ENCODE measurements around the gene RPGR.

Gene RPGR

DNA sequence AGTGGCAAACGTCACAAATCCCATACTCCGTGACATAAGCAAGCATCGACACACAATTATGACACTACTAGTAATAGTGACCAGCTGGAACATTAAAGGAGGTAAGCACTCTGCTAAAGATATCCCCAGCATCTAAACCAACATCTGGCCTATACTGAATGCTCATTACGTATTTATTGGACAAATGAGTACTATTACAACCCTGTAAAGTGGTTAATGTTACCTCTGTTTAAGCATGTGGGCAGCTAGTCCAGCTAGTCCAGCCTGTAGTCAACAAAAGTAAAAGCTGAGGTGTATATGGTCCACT is 419 bp upstream of the RPGR start:
- DNase-seq (ENCODE audit: low read depth in 2 of 2) = no peak

DNA sequence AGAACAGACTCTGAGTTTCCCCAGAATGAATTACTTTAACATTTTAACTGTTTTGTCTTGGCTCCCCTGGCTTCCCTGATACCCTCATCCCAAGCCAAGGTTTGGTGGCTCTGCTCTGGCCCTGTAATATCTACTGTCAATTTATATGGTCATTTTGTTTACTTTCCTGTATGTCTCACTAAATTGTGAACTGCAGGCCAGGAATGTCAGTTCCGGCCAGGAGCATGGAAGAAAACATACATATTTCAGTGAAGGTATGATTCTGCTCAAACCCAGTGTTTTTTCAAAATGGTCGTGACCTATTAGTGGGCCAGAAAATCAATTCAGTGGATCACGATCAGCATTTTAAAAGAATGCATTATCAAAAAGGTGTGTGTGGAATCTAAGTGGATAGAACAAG is 1.2 kb downstream of the RPGR start:
- DNase-seq (ENCODE audit: low read depth in 2 of 2) = no peak

DNA sequence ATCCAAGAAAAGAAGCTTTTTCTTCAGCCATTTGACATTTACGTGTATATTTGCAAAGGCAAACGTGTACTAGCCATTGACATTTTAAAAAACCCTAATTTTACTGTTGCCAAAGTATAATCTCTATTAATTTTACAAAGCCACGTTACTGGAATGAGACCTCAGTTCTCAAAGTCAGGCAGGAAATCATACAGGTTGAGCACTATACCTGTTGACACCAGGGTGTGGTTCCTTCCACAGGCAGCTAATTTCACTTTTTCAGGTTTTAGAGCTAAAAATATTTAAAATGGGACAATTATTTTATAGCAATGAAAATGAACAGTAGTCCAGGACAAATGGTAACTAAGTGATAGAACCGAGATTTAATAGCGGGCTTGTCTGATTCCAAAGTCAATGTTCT is 6.5 kb downstream of the RPGR start:
- no peak for DNase-seq (ENCODE audit: low read depth in 2 of 2)

DNA sequence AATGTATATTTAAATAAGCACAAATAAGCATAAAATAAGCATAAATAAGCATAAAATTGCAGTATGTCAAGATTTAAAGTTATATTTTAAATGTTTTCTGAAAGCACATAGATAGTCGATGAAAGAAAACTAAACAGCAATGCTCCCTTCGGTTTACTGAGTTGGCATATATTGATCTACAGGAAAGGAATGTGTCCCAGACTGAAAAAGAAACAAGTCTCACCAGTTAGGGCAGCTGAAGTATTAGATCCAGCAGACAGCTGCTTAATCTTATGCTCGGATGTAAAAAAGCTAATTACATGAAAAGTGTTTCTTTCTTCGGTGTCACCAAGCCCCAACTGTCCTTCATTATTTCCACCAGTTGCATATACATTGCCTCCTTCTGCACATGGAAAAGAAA is 8.7 kb downstream of the RPGR start:
- no peak for DNase-seq (ENCODE audit: low read depth in 2 of 2)

DNA sequence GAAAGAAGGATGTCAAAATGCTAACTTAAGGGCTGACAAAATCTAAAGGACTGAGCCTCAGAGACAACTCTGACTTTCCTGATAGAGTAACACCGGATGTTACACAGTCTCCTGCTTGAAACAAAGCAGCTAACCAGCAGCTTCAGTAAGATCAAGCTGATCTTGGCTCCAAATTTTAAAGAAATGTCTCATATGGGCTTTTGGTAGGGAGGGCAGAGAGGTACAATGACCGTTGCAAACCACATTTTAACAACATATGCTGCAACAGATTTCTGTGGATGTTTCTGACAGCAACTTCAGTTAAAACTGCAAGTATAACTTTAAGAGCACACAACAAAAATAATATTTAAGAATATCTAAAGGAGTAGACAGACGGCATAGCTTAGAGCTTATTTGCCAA is 9.1 kb downstream of the RPGR start:
- DNase-seq (ENCODE audit: low read depth in 2 of 2) = no peak

DNA sequence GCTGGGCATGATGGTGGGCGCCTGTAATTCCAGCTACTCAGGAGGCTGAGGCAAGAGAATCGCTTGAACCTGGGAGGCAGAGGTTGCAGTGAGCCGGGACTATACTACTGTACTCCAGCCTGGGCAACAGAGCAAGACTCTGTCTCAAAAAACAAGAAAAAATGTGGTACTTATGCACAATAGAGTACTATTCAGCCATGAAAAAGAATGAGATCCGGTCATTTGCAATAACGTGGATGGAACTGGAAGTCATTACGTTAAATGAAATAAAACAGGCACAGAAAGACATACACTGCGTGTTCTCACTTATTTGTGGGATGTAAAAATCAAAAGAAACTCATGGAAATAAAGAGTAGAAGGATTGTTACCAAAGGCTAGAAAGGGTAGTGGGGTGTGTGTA is 12.1 kb downstream of the RPGR start:
- DNase-seq (ENCODE audit: low read depth in 2 of 2) = no peak

DNA sequence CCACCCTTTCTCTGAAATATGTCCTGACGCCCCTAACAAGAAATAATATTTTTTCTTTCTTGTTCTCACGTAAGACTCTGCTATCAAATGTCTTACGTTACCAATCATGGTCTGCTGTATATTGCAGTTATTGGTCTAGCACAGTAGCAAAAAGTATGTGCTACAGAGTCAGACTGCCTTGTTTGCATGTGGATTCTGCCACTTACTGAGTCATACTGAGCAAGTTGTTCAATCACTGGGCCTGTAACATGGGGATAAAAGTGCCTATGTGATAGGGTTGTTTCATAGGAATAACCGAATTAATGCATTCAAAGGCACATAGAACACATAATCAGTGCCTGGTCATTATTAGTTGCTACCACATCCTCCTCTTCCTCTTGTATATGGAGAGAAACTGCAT is 14.1 kb downstream of the RPGR start:
- no peak for DNase-seq (ENCODE audit: low read depth in 2 of 2)

DNA sequence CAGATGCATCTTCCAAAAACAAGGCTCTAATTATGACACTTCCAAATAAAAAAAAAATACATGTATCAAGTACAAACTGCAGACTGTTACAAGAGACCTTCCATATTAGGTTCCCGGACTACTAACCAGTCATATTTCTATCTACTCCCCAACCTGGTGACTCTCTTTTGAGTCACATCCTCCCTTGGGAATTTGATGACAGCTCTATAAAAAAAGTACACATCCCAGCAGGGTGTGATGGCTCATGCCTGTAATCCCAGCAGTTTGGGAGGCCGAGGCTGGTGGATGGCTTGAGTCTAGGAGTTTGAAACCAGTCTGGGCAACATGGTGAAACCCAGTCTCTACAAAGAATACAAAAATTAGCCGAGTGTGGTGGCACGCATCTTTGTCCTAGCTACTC is 14.9 kb downstream of the RPGR start:
- DNase-seq (ENCODE audit: low read depth in 2 of 2) = no peak

DNA sequence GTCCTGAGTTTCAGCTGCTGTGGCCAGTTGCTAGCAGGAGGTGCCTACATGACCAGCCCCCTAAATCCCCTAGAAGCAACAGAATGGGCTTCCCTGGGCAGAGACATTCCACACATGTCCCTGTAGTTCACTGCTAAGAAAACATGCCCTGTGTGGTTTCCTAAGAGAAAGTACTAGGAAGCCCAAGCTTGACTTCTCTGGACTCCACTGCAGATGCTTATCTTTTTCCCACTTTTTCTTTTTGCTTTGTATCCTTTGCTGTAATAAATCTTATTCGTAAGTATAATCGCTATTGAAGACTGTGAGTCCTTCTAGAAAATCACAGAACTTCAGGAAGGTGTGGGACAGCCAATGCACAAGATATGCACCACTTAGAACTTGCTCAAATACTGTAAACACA is 15.6 kb downstream of the RPGR start:
- no peak for DNase-seq (ENCODE audit: low read depth in 2 of 2)

DNA sequence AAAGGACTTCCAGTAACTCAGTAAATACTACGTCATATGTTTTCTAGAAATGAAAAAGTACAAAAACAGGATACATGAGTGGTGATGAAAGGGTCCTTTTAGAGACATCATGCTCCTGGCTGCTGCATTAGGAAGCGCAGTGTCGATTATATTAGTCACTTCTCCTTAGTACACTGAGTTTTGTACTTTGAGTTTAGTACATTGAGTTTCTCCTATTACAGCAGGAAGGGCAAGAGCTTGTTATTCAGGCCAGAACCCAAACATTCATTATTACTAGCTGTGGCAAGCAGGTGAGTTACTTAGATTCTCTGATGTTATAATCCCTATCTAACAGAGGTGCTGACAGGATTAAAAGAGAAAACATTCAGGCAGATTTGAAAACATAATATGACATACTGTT is 21.3 kb downstream of the RPGR start:
- DNase-seq (ENCODE audit: low read depth in 2 of 2) = no peak

DNA sequence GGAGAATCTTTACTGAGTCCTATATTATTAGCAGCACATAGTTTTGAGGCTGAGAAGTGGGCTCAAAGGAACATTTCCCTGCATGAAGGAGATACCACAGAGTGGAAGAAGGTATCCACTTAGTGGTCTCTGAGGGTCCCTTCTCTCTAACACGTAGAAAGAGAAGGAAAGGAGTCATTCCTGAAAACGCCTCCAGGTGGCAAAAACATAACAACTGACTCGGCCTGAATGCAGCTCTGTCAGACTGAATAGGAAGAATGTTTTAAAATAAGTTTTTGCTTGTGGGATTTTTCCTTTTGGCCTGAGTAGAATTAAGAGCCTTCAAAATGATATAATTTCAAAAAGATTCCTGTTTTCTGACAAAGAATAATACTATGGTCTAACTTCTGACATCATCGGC is 23.3 kb downstream of the RPGR start:
- no peak for DNase-seq (ENCODE audit: low read depth in 2 of 2)

DNA sequence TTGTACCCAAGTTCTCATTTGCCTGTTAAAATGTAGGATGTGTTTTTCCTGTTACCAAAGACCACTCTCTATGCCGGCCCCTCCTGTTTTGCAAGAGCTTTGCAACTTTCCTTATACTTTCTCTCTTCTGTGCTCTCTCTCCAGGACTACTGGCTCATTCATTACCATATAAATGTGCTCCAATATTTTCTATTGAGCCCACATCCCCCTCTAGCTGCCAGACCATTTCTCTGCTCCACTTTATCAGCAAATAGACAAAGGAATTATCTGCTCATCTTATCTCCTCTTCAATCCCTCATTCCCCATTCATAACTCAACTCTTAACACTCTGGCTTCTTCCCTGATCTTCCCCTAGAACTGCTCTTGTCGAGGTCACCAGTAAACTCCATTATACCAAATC is 33.6 kb downstream of the RPGR start:
- DNase-seq (ENCODE audit: low read depth in 2 of 2) = no peak

DNA sequence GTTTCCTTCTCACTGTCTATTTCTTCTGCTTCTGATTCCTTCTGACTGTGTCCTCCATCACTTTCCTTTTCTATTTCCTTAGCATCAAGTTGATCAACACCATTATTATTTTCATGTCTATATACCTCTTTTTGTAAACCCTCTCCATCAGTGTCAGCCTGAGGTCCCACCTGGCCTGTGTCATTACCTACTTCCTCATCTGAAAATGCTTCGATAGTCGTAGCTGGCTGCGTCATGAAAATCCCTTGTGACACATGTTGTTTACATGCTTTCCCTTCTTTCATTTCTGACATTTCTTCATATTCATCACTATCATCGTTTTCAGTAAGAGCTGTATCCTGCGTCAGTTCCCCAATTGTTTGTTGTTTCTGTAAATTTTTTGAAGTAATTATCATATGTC is 39.6 kb downstream of the RPGR start:
- DNase-seq (ENCODE audit: low read depth in 2 of 2) = no peak

DNA sequence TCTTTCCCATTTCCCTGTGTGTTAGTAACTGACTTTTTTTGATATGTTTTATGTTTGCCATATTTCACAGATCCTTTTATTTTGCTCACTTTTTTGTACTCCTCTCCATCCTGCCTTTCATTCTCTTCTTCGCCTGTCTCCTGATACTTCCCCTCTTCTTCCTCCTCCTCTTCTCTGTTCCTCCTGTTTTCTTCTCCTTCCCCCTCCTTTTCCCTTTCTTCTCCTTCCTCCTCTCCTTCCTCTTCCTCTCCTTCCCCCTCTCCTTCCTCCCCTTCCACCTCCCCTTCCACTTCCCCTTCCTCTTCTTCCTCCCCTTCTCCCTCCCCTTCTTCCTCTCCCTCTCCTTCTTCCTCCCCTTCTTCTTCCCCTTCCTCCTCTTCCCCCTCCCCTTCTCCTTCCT is 41.7 kb downstream of the RPGR start:
- no peak for DNase-seq (ENCODE audit: low read depth in 2 of 2)

DNA sequence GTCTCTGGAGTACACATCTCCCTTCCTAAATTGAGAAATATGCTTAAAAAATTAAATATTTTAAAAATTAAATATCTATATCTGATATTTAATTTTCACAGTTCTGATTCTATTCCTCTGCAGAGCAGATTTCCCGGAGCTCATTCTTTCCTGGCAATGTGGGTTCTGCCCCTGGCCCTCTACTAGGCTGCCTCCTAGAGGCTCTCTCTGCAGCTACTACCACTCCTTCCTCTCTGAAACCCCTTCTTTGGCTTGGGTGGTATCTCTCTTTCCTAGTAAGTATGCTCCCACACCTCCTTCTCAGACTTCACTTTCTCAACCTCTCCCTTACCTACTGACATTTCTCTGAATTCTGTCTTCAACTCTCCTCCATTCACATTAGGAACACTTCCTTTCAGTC is 45.3 kb downstream of the RPGR start:
- DNase-seq (ENCODE audit: low read depth in 2 of 2) = no peak

DNA sequence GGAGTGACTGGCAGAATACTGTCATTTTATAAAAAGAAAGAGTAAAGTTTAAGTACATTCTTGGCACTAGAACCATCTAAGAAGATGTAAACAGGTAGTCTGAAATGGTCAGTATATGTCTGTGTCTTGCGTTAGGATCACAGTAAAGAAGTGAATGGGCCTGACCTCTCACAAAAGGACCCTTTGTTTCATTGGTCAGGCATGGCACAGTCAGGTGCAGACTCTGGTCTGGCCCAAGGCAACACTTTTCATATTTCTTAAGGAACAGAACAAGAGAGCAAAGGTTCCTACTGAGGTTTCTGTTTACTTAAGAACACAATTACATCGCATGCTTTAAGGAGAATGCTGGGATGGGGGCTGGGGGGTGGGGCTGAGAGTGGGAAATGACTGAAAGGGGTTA is 48.1 kb downstream of the RPGR start:
- DNase-seq (ENCODE audit: low read depth in 2 of 2) = no peak

DNA sequence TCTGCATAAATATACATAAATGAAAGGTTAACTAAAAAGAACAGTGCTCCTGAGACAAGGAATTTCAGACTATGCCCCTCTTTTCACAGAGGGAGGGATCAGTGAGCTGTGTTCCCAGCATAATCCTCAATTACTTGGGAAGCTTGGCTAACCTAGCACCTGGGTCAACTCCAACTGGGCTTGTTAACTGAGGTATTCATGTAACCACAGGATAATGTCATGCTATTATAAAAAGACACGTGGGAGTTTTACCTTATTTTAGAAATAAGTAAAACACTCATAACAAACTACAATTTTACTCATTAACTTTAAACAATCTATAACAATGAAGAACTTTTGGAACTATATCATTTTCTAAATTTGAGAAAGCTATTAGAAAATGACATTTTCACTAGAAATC is 48.6 kb downstream of the RPGR start:
- DNase-seq (ENCODE audit: low read depth in 2 of 2) = no peak

DNA sequence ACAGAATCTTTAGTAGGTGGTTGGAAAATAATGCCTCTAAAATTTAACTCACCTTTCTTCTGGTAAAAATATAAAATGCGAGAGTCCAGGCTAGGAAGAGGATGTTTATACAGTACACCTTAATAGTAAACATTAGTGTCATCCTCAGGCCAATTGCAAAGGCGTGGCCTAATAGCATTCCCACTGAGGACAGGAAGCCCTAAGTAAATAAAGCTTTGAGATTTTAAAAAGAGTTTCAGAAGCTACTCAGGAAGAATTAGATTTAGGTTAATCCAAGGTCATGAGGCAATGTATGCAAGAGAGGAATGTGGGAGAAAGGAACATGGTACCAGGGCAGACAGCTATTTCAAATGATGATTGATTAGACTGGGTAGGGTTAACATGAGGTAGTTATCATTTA is 49.5 kb downstream of the RPGR start:
- DNase-seq (ENCODE audit: low read depth in 2 of 2) = no peak

DNA sequence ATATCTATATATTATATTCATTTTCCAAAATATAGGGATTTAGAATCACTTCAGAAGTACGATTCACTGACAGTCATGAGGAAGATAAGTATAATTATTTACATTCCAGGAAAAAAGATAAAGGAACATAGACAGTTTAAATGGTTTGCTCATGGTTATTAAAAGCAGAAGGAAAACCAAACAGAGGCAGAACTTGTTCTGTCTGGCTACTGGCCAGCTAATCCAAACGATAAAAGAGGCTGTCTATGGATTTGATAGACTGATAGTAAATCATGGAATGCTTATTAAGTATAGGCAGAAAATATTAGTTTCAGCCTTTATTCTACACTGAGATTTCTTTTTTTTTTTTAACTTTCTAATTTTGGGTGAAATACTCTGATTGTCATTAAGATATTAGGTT is 50.2 kb downstream of the RPGR start:
- DNase-seq (ENCODE audit: low read depth in 2 of 2) = no peak

DNA sequence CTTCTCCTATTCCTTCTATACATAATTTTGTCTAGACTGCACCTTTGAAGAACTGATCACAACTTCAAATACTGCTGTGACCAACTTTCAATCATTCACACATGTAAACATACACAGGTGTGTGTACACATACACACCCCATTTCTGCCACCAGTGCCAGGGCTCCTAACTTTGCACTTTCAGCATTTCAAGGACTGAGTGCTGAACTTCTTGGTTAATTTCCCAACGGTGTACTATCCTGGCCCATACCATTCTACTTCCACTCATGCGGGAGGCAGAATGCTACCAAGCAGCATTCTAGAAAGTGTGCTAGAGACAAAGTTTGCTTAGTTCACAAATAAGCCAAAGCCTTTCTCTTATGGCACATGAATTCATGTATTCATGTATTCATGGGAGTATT is 51.2 kb downstream of the RPGR start:
- no peak for DNase-seq (ENCODE audit: low read depth in 2 of 2)

DNA sequence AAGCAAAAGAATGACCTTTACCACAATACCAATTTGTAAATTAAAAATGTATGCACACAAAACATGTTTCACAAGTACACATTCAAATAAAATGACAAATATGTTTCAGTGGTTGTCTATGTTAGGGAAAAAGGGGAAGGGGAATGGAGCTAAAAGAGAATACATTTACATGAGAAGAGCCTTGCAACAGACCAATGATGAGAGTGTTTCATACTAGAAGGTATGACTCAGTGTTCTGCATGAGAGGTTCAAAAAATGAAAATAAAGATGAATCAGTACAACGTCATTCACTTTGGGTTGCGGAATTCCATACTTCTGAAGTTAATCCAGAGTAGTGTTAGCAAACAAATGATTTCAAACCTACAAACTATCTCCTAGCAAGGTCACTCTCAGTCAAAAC is 51.7 kb downstream of the RPGR start:
- no peak for DNase-seq (ENCODE audit: low read depth in 2 of 2)

DNA sequence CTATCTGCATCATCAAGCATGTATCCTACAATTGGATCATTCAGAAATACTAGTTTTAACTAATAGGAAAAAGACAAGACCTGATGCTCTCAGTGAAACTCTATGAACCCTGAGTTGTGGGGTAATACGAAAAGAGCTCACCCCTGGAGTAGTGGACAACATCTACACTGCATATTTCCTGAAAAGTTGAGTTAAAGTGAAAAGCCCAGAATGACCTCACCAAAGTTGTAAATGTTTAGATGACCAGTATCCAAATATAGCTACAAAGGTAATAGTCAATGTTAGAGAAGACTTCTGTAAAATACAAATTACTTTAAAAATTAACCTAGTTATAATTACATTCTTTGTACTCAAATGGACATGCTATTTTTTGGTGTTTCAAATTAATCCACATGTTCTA is 53.9 kb downstream of the RPGR start:
- DNase-seq (ENCODE audit: low read depth in 2 of 2) = no peak

DNA sequence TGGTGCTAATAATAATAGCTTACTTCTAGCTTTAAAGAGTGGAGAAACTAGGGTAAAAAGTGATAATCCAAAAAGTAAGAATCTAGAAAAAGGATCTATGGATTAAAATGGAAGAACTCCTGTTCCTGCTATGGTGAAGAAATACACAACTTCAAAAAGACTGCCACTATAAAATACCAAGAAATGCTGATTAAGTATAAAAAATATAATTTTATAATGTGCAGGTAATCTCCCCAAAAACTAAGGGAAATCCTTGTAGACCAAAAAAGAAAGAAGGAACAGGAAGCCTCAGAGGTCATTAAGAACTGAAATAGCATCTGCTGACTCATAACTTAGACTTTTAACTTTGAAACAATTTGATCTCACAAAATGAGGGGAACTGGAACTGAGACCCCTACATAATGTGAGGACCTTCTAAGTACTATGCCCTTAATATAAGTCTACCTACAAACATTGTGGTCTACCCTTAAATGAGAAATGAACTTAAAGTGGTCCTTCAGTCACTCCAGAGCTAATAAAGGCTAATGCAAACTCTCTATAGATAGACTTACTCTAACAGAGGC is 56.1 kb downstream of the RPGR start:
- DNase-seq (ENCODE audit: low read depth in 2 of 2) = no peak

DNA sequence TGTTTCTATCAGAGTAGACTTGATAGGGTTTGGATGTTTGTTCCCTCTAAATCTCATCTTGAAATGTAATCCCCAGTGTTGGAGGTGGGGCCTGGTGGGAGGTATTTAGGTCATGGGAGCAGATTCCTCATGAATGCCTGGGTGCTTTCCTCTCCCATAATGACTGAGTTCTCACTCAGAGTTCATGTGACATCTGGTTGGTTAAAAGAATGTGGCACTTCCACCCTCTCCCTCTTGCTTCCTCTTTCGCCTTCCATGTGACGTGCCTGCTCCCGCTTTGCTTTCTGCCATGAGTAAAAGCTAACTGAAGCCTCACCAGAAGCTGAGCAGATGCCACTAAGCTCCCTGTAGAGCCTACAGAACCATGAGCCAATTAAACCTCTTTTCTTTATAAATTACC is 59.3 kb downstream of the RPGR start:
- no peak for DNase-seq (ENCODE audit: low read depth in 2 of 2)

All from activated CD8-positive, alpha-beta memory T cell treated with anti-CD3 and anti-CD28 coated beads for 4 hours (primary cell).